Astrocyte of the spinal cord (primary cell): ENCODE measurements around the gene MDC1.

ENCODE experiments used
- DNase-seq: peaks from one replicate; pipeline ENCODE4 v3.0.0; 2011; ENCODE audit warnings: low read depth, low spot score
- H3K4me3 ChIP-seq: 2 replicates; pipeline ENCODE4 v1.5.1; 2011; ENCODE audit warnings: low read depth, mild to moderate bottlenecking, low read length, moderate library complexity
- CTCF ChIP-seq: IDR thresholded peaks from 2 replicates; pipeline ENCODE4 v1.5.1; 2012; ENCODE audit warnings: low read depth, mild to moderate bottlenecking, low read length, inconsistent platforms
- in situ Hi-C: cut with HindIII; loops from 2 replicates; pipeline ENCODE4 v1.10.0; 2017; ENCODE audit warnings: low sequenced_read_pairs

MDC1 gene

GRCh38 chr6:30705620-30706019, 11.5 kb downstream of the MDC1 start:
- no peak for DNase-seq
- no peak for TF ChIP-seq CTCF
- no peak overlapping the region for H3K4me3 ChIP-seq
- in situ Hi-C loops: no loop called here

- in situ Hi-C loops: no loop called here
- no peak for TF ChIP-seq CTCF
- no peak for DNase-seq
- no peak overlapping the region for H3K4me3 ChIP-seq
These were observed 13.3 kb downstream of the MDC1 start for GRCh38 chr6:30703821-30704220.

- H3K4me3 ChIP-seq: no peak overlapping the region
- no peak for TF ChIP-seq CTCF
- in situ Hi-C loops: no loop called here
- no peak for DNase-seq
These were observed 14.1 kb downstream of the MDC1 start for GRCh38 chr6:30703011-30703410.

- TF ChIP-seq CTCF: no peak
- in situ Hi-C loops: no loop called here
- no peak overlapping the region for H3K4me3 ChIP-seq
- DNase-seq: no peak
These were observed 16.7 kb downstream of the MDC1 start for GRCh38 chr6:30700340-30700739.

- H3K4me3 ChIP-seq: no peak overlapping the region
- DNase-seq: no peak
- in situ Hi-C loops: no loop called here
- no peak for TF ChIP-seq CTCF
These were observed 20.6 kb downstream of the MDC1 start for GRCh38 chr6:30696432-30696831.

GRCh38 chr6:30691208-30691847, 25.8 kb downstream of the MDC1 start:
- DNase-seq: no peak
- TF ChIP-seq CTCF: no peak
- in situ Hi-C loops: no loop called here
- H3K4me3 ChIP-seq: peak overlapping the region; percentile 77
